ENCODE results near the gene ADIPOQ. TPM values are rescaled to one million over a fixed set of nuclear protein-coding genes. Genes with fewer than 3 reads are reported as not detected.
"Not testable (repeated sequence)": the region's sequence is repeated elsewhere in the genome, so short reads cannot be mapped to it uniquely, and the experiment has no call there.

Gene ADIPOQ
- total and polyA plus RNA-seq, 5 donors from 2014 or later = not detected

- Mint-ChIP-seq H3K4me3 (no peak overlapping the region), H3K36me3 (no peaks in the 10 kb centered on the region), H3K9me3 (no peaks in the 10 kb centered on the region), H3K27me3 (no peaks in the 10 kb centered on the region), H3K27ac (no peak overlapping the region), H3K4me1 (peaks cover 7 to 17% (median 15%) of the 10 kb centered on the region in 4 donors)
- Histone ChIP-seq H3K4me1 (ENCODE audit: control insufficient read depth, insufficient read depth, low read length, poor library complexity, severe bottlenecking) (peaks cover 16% of the 10 kb centered on the region), H3K4me3 (ENCODE audit: low read depth, low read length) (no peak overlapping the region), H3K36me3 (ENCODE audit: control insufficient read depth, insufficient read depth, low read length) (no peaks in the 10 kb centered on the region), H3K27ac (ENCODE audit: insufficient read depth, low read length, poor library complexity, severe bottlenecking) (no peak overlapping the region), H3K9me3 (ENCODE audit: control insufficient read depth in 2 of 2, low read length in 2 of 2) (no peaks in the 10 kb centered on the region), H3K27me3 (ENCODE audit: control insufficient read depth, insufficient read depth, low read length) (no peaks in the 10 kb centered on the region)
- DNase-seq (no peak), ATAC-seq (ENCODE audit: low read depth in 2 of 2) (no peak)
Measured at GRCh38 chr3:186810336-186810996, 32.0 kb upstream of the ADIPOQ start.

GRCh38 chr3:186811313-186811712 lies 31.2 kb upstream of the ADIPOQ start:
- H3K36me3 ChIP-seq (ENCODE audit: control insufficient read depth, insufficient read depth, low read length); H3K27me3 ChIP-seq (ENCODE audit: control insufficient read depth, insufficient read depth, low read length); ATAC-seq (ENCODE audit: low read depth in 2 of 2); H3K36me3 Mint-ChIP-seq; H3K4me1 ChIP-seq (ENCODE audit: control insufficient read depth, insufficient read depth, low read length, poor library complexity, severe bottlenecking); H3K27ac Mint-ChIP-seq; H3K9me3 ChIP-seq (ENCODE audit: control insufficient read depth in 2 of 2, low read length in 2 of 2); H3K4me3 ChIP-seq (ENCODE audit: low read depth, low read length); DNase-seq; H3K27ac ChIP-seq (ENCODE audit: insufficient read depth, low read length, poor library complexity, severe bottlenecking); H3K4me3 Mint-ChIP-seq; H3K27me3 Mint-ChIP-seq; H3K9me3 Mint-ChIP-seq: not testable (repeated sequence)
- H3K4me1 Mint-ChIP-seq = peaks cover 7 to 11% (median 9%) of the 10 kb centered on the region in 4 donors

GRCh38 chr3:186814100-186814499 lies 28.4 kb upstream of the ADIPOQ start:
- no peak overlapping the region for H3K27ac Mint-ChIP-seq
- no peak overlapping the region for H3K4me3 ChIP-seq (ENCODE audit: low read depth, low read length)

GRCh38 chr3:186815435-186815834 lies 27.1 kb upstream of the ADIPOQ start:
- H3K4me1 ChIP-seq (ENCODE audit: control insufficient read depth, insufficient read depth, low read length, poor library complexity, severe bottlenecking) = no peaks in the 10 kb centered on the region
- Mint-ChIP-seq H3K27me3 (no peaks in the 10 kb centered on the region), H3K9me3 (no peaks in the 10 kb centered on the region), H3K36me3 (no peaks in the 10 kb centered on the region), H3K4me3 (no peak overlapping the region), H3K27ac (no peak overlapping the region), H3K4me1 (no peaks in the 10 kb centered on the region)
- ATAC-seq (ENCODE audit: low read depth in 2 of 2) (no peak), DNase-seq (no peak)
- H3K9me3 ChIP-seq (ENCODE audit: control insufficient read depth in 2 of 2, low read length in 2 of 2) = no peaks in the 10 kb centered on the region
- H3K36me3 ChIP-seq (ENCODE audit: control insufficient read depth, insufficient read depth, low read length) = no peaks in the 10 kb centered on the region
- no peaks in the 10 kb centered on the region for H3K27me3 ChIP-seq (ENCODE audit: control insufficient read depth, insufficient read depth, low read length)
- no peak overlapping the region for H3K4me3 ChIP-seq (ENCODE audit: low read depth, low read length)
- H3K27ac ChIP-seq (ENCODE audit: insufficient read depth, low read length, poor library complexity, severe bottlenecking) = no peak overlapping the region

More at GRCh38 chr3:186814100-186814499, 28.4 kb upstream of the ADIPOQ start:
- H3K27me3 ChIP-seq (ENCODE audit: control insufficient read depth, insufficient read depth, low read length) = no peaks in the 10 kb centered on the region
- no peaks in the 10 kb centered on the region for H3K36me3 ChIP-seq (ENCODE audit: control insufficient read depth, insufficient read depth, low read length)
- no peaks in the 10 kb centered on the region for H3K9me3 Mint-ChIP-seq
- H3K27me3 Mint-ChIP-seq = no peaks in the 10 kb centered on the region
- no peaks in the 10 kb centered on the region for H3K4me1 Mint-ChIP-seq
- no peak overlapping the region for H3K27ac ChIP-seq (ENCODE audit: insufficient read depth, low read length, poor library complexity, severe bottlenecking)
- DNase-seq (no peak), ATAC-seq (ENCODE audit: low read depth in 2 of 2) (no peak)
- H3K4me1 ChIP-seq (ENCODE audit: control insufficient read depth, insufficient read depth, low read length, poor library complexity, severe bottlenecking) = no peaks in the 10 kb centered on the region
- H3K9me3 ChIP-seq (ENCODE audit: control insufficient read depth in 2 of 2, low read length in 2 of 2) = no peaks in the 10 kb centered on the region
- no peaks in the 10 kb centered on the region for H3K36me3 Mint-ChIP-seq
- H3K4me3 Mint-ChIP-seq = no peak overlapping the region

- Mint-ChIP-seq H3K36me3 (no peaks in the 10 kb centered on the region), H3K4me1 (peaks cover 0 to 2% (median 0%) of the 10 kb centered on the region in 4 donors), H3K27me3 (peaks cover 6% of the 10 kb centered on the region), H3K27ac (no peak overlapping the region), H3K9me3 (no peaks in the 10 kb centered on the region), H3K4me3 (no peak overlapping the region)
- no peak overlapping the region for H3K4me3 ChIP-seq (ENCODE audit: low read depth, low read length)
- no peaks in the 10 kb centered on the region for H3K36me3 ChIP-seq (ENCODE audit: control insufficient read depth, insufficient read depth, low read length)
- no peak for ATAC-seq (ENCODE audit: low read depth in 2 of 2)
- no peak for DNase-seq
- H3K27me3 ChIP-seq (ENCODE audit: control insufficient read depth, insufficient read depth, low read length) = no peaks in the 10 kb centered on the region
- no peaks in the 10 kb centered on the region for H3K9me3 ChIP-seq (ENCODE audit: control insufficient read depth in 2 of 2, low read length in 2 of 2)
- H3K4me1 ChIP-seq (ENCODE audit: control insufficient read depth, insufficient read depth, low read length, poor library complexity, severe bottlenecking) = no peaks in the 10 kb centered on the region
- no peak overlapping the region for H3K27ac ChIP-seq (ENCODE audit: insufficient read depth, low read length, poor library complexity, severe bottlenecking)
Measured at GRCh38 chr3:186818516-186818915, 24.0 kb upstream of the ADIPOQ start.

GRCh38 chr3:186818956-186819355 lies 23.6 kb upstream of the ADIPOQ start:
- ATAC-seq (ENCODE audit: low read depth in 2 of 2) = no peak
- Mint-ChIP-seq H3K9me3 (no peaks in the 10 kb centered on the region), H3K27ac (no peak overlapping the region), H3K4me1 (peaks cover 0 to 2% (median 0%) of the 10 kb centered on the region in 4 donors), H3K27me3 (peaks cover 6% of the 10 kb centered on the region), H3K36me3 (no peaks in the 10 kb centered on the region), H3K4me3 (no peak overlapping the region)
- no peak for DNase-seq
- Histone ChIP-seq H3K4me1 (ENCODE audit: control insufficient read depth, insufficient read depth, low read length, poor library complexity, severe bottlenecking) (no peaks in the 10 kb centered on the region), H3K4me3 (ENCODE audit: low read depth, low read length) (no peak overlapping the region), H3K36me3 (ENCODE audit: control insufficient read depth, insufficient read depth, low read length) (no peaks in the 10 kb centered on the region), H3K27ac (ENCODE audit: insufficient read depth, low read length, poor library complexity, severe bottlenecking) (no peak overlapping the region), H3K27me3 (ENCODE audit: control insufficient read depth, insufficient read depth, low read length) (no peaks in the 10 kb centered on the region), H3K9me3 (ENCODE audit: control insufficient read depth in 2 of 2, low read length in 2 of 2) (no peaks in the 10 kb centered on the region)

- Mint-ChIP-seq H3K4me1 (peaks cover 0 to 15% (median 10%) of the 10 kb centered on the region in 4 donors), H3K4me3 (peak overlapping the region in 1 of 4 donors; percentile 8), H3K27me3 (peaks cover 25% of the 10 kb centered on the region), H3K9me3 (no peaks in the 10 kb centered on the region), H3K27ac (no peak overlapping the region), H3K36me3 (no peaks in the 10 kb centered on the region)
- DNase-seq = peak in 2 of 3 donors; percentile 50 to 70
- Histone ChIP-seq H3K27ac (ENCODE audit: insufficient read depth, low read length, poor library complexity, severe bottlenecking) (no peak overlapping the region), H3K27me3 (ENCODE audit: control insufficient read depth, insufficient read depth, low read length) (peaks cover 6% of the 10 kb centered on the region), H3K36me3 (ENCODE audit: control insufficient read depth, insufficient read depth, low read length) (no peaks in the 10 kb centered on the region), H3K4me3 (ENCODE audit: low read depth, low read length) (no peak overlapping the region), H3K4me1 (ENCODE audit: control insufficient read depth, insufficient read depth, low read length, poor library complexity, severe bottlenecking) (peaks cover 12% of the 10 kb centered on the region), H3K9me3 (ENCODE audit: control insufficient read depth in 2 of 2, low read length in 2 of 2) (no peaks in the 10 kb centered on the region)
- ATAC-seq (ENCODE audit: low read depth in 2 of 2) = no peak
Measured at GRCh38 chr3:186821429-186822387, 20.8 kb upstream of the ADIPOQ start.

Data from CD4-positive, CD25-positive, alpha-beta regulatory T cell (primary cell).